IMR-90 (cell line): ENCODE measurements around the gene BRCA1. TPM values are rescaled to one million over a fixed set of nuclear protein-coding genes. Genes with fewer than 3 reads are reported as not detected.

Experiments used
- ATAC-seq: fragments of 200-7000 bp; cut with Tn5 transposase; 2 replicates; pipeline ENCODE4 v1.9.1; 2020; ENCODE audit warnings: low read depth, mild to moderate bottlenecking, moderate library complexity
- BruUV-seq: library from RNA; stranded (reverse); fragments of 400-500 nt; replicated peaks from 2 replicates; lab custom pipeline; 2021; lab: Mats Ljungman, UMichigan
- CTCF ChIA-PET: fragments of 300-600 bp; formaldehyde crosslinking; extraction: SDS; loops from one replicate; lab custom pipeline; 2021; ENCODE audit warnings: antibody characterized with exemption; lab: Yijun Ruan, JAX
- POLR2A ChIA-PET: fragments of 300-600 bp; sonication (Branson Sonifier 250); formaldehyde crosslinking; loops from one replicate; lab custom pipeline; 2022; ENCODE audit warnings: antibody characterized with exemption; ENCODE audit not compliant: unreplicated experiment; lab: Charles Lee
- DNase-seq: peaks from one replicate; pipeline ENCODE4 v3.0.0; 2013
- H2AFZ ChIP-seq: replicated peaks from 2 replicates; pipeline ENCODE3; 2013; ENCODE audit warnings: low read length, mild to moderate bottlenecking; ENCODE audit not compliant: poor library complexity
- H2AK5ac ChIP-seq: 2 replicates; pipeline ENCODE4 v1.6.1; 2013; ENCODE audit warnings: low read depth, low read length, inconsistent platforms
- H2AK9ac ChIP-seq: replicated peaks from 2 replicates; pipeline ENCODE3; 2013; ENCODE audit warnings: mild to moderate bottlenecking, low read depth, low read length, moderate library complexity; ENCODE audit not compliant: poor library complexity
- H2BK120ac ChIP-seq: 2 replicates; pipeline ENCODE4 v1.6.1; 2013; ENCODE audit warnings: low read depth, low read length, inconsistent platforms
- H2BK15ac ChIP-seq: 3 replicates; pipeline ENCODE4 v1.6.1; 2013; ENCODE audit warnings: low read depth, low read length, inconsistent platforms
- H2BK20ac ChIP-seq: 2 replicates; pipeline ENCODE4 v1.6.1; 2013; ENCODE audit warnings: low read depth, mild to moderate bottlenecking, inconsistent platforms, low read length, moderate library complexity
- H2BK5ac ChIP-seq: 2 replicates; pipeline ENCODE4 v1.6.1; 2013; ENCODE audit warnings: mild to moderate bottlenecking, low read depth, low read length, inconsistent platforms; ENCODE audit not compliant: poor library complexity, severe bottlenecking
- H3K14ac ChIP-seq: replicated peaks from 2 replicates; pipeline ENCODE4 v1.6.1; 2013; ENCODE audit warnings: low read depth, low read length, inconsistent platforms
- H3K18ac ChIP-seq: 2 replicates; pipeline ENCODE4 v1.6.1; 2013; ENCODE audit warnings: low read depth, low read length, control low read depth
- H3K23ac ChIP-seq: 2 replicates; pipeline ENCODE4 v1.6.1; 2013; ENCODE audit warnings: low read depth, low read length, inconsistent platforms
- H3K27ac ChIP-seq: 2 replicates; pipeline ENCODE4 v1.5.1; 2013; ENCODE audit warnings: mild to moderate bottlenecking, control low read depth, low read length; ENCODE audit not compliant: insufficient read depth
- H3K27me3 ChIP-seq: 2 replicates; pipeline ENCODE4 v1.6.1; 2013; ENCODE audit warnings: low read length; ENCODE audit not compliant: control insufficient read depth, insufficient read depth
- H3K36me3 ChIP-seq: 2 replicates; pipeline ENCODE4 v1.6.1; 2013; ENCODE audit warnings: low read length, mixed read lengths; ENCODE audit not compliant: control insufficient read depth, insufficient read depth
- H3K4ac ChIP-seq: 2 replicates; pipeline ENCODE4 v1.6.1; 2013; ENCODE audit warnings: low read depth, low read length, inconsistent platforms
- H3K4me1 ChIP-seq: 2 replicates; pipeline ENCODE4 v1.6.1; 2013; ENCODE audit warnings: low read length, mixed read lengths; ENCODE audit not compliant: control insufficient read depth, insufficient read depth
- H3K4me2 ChIP-seq: 2 replicates; pipeline ENCODE4 v1.6.1; 2013; ENCODE audit warnings: low read depth, mild to moderate bottlenecking, control low read depth, low read length, moderate library complexity
- H3K4me3 ChIP-seq: 2 replicates; pipeline ENCODE4 v1.5.1; 2013; ENCODE audit warnings: low read depth, mild to moderate bottlenecking, control low read depth, low read length, moderate library complexity; ENCODE audit not compliant: insufficient read depth
- H3K56ac ChIP-seq: 2 replicates; pipeline ENCODE4 v1.6.1; 2013; ENCODE audit warnings: low read length, inconsistent platforms; ENCODE audit not compliant: insufficient read depth; ENCODE audit errors: extremely low read depth
- H3K79me1 ChIP-seq, 2 experiments: 2 replicates each; pipeline ENCODE4 v1.6.1; 2013; ENCODE audit warnings: low read length in 2 of 2, inconsistent platforms in 1 of 2, low read depth in 1 of 2
- H3K9ac ChIP-seq: 2 replicates; pipeline ENCODE4 v1.6.1; 2013; ENCODE audit warnings: low read depth, low read length, control low read depth
- H3K9me1 ChIP-seq: 2 replicates; pipeline ENCODE4 v1.6.1; 2013; ENCODE audit warnings: low read length, inconsistent platforms; ENCODE audit not compliant: insufficient read depth
- H3K9me3 ChIP-seq: 2 replicates; pipeline ENCODE4 v1.6.1; 2013; ENCODE audit warnings: low read length; ENCODE audit not compliant: control insufficient read depth, insufficient read depth
- H4K20me1 ChIP-seq: 2 replicates; pipeline ENCODE4 v1.6.1; 2013; ENCODE audit warnings: low read length, inconsistent platforms; ENCODE audit not compliant: insufficient read depth
- H4K5ac ChIP-seq: 2 replicates; pipeline ENCODE4 v1.6.1; 2013; ENCODE audit warnings: mild to moderate bottlenecking, low read depth, low read length, control low read depth
- H4K8ac ChIP-seq, 2 experiments: 2 replicates each; pipeline ENCODE4 v1.6.1; 2013; ENCODE audit warnings: low read depth in 2 of 2, low read length in 2 of 2, control low read depth in 1 of 2, inconsistent platforms in 1 of 2
- H4K91ac ChIP-seq: 2 replicates; pipeline ENCODE4 v1.6.1; 2013; ENCODE audit warnings: low read depth, low read length, inconsistent platforms; ENCODE audit not compliant: insufficient read depth
- BHLHE40 ChIP-seq: fragments of 150-350 bp; IDR thresholded peaks from 2 replicates; pipeline ENCODE4 v1.6.1; 2016; ENCODE audit warnings: mild to moderate bottlenecking, low read depth, low read length
- CHD1 ChIP-seq: IDR thresholded peaks from 2 replicates; pipeline ENCODE4 v1.6.1; 2012; ENCODE audit warnings: low read depth, low read length, improper control_type of control experiment
- FOS ChIP-seq: fragments of 150-350 bp; IDR thresholded peaks from 2 replicates; pipeline ENCODE4 v1.6.1; 2016; ENCODE audit warnings: low read depth, low read length
- MAFK ChIP-seq: IDR thresholded peaks from 2 replicates; pipeline ENCODE4 v1.6.1; 2012; ENCODE audit warnings: low read depth, low read length, improper control_type of control experiment
- MAZ ChIP-seq: IDR thresholded peaks from 2 replicates; pipeline ENCODE4 v1.6.1; 2012; ENCODE audit warnings: low read depth, mild to moderate bottlenecking, low read length, improper control_type of control experiment, moderate library complexity, borderline replicate concordance
- MXI1 ChIP-seq: IDR thresholded peaks from 2 replicates; pipeline ENCODE4 v1.6.1; 2012; ENCODE audit warnings: low read depth, mild to moderate bottlenecking, low read length, moderate library complexity, borderline replicate concordance
- POLR2A ChIP-seq: IDR thresholded peaks from 2 replicates; pipeline ENCODE4 v1.6.1; 2012; ENCODE audit warnings: mild to moderate bottlenecking, low read depth, low read length
- RCOR1 ChIP-seq: IDR thresholded peaks from 2 replicates; pipeline ENCODE4 v1.6.1; 2012; ENCODE audit warnings: mild to moderate bottlenecking, low read length, improper control_type of control experiment; ENCODE audit not compliant: insufficient replicate concordance
- WGBS, 2 experiments: methylation state at CpG; one replicate each; pipeline versions ENCODE4 v1.1.5 to v1.1.7; 2013; ENCODE audit warnings: missing lambda C conversion rate in 2 of 2; ENCODE audit not compliant: insufficient read length in 1 of 2; ENCODE audit errors: extremely low coverage in 2 of 2; 5-methylcytosine and 5-hydroxymethylcytosine counted together
- dilution Hi-C: fragments of 300-500 bp; cut with HindIII; formaldehyde crosslinking; loops from one replicate; pipeline ENCODE4 v1.14.3; 2018; ENCODE audit warnings: low sequenced_read_pairs; ENCODE audit not compliant: unreplicated experiment
- in situ Hi-C: fragments of 300-500 bp; cut with MboI; formaldehyde crosslinking; loops from 3 replicates; pipeline ENCODE4 v1.14.3; 2019; ENCODE audit warnings: low sequenced_read_pairs, inconsistent platforms, mixed read lengths
- intact Hi-C: fragments of 100-400 bp; cut with micrococcal nuclease; formaldehyde crosslinking; loops from 2 replicates; pipeline ENCODE4 v1.10.0; 2022
- polyA plus RNA-seq, 3 experiments: library from polyadenylated mRNA; depleted of rRNA; stranded (reverse); fragments of >200 nt; gene quantifications; 2 replicates each; pipeline ENCODE4 v1.2.3, GENCODE V29; 2012; ENCODE audit warnings: low replicate concordance in 1 of 3
- total RNA-seq: library from RNA; depleted of rRNA; stranded (reverse); fragments of >200 nt; gene quantifications from 2 replicates; pipeline ENCODE4 v1.2.3, GENCODE V29; 2012
- TF ChIP-seq, protein P1 (sequence below): fragments of 150-350 bp; IDR thresholded peaks from 2 replicates; pipeline ENCODE4 v1.6.1; 2017; ENCODE audit warnings: mild to moderate bottlenecking, antibody characterized with exemption, low read length, low read depth
- TF ChIP-seq, protein P2 (sequence below): fragments of 150-350 bp; IDR thresholded peaks from 2 replicates; pipeline ENCODE4 v1.6.1; 2016; ENCODE audit warnings: low read depth, mild to moderate bottlenecking, low read length, moderate library complexity, borderline replicate concordance

The BRCA1 gene
- total and polyA plus RNA-seq, 2 of the 4 experiments (the other 2 are of a cell fraction), result 8.3 to 17.7 TPM

DNA sequence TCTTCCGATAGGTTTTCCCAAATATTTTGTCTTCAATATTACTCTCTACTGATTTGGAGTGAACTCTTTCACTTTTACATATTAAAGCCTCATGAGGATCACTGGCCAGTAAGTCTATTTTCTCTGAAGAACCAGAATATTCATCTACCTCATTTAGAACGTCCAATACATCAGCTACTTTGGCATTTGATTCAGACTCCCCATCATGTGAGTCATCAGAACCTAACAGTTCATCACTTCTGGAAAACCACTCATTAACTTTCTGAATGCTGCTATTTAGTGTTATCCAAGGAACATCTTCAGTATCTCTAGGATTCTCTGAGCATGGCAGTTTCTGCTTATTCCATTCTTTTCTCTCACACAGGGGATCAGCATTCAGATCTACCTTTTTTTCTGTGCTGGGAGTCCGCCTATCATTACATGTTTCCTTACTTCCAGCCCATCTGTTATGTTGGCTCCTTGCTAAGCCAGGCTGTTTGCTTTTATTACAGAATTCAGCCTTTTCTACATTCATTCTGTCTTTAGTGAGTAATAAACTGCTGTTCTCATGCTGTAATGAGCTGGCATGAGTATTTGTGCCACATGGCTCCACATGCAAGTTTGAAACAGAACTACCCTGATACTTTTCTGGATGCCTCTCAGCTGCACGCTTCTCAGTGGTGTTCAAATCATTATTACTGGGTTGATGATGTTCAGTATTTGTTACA is 30.9 kb downstream of the BRCA1 start:
- Histone ChIP-seq H2BK20ac (no peak overlapping the region), H4K91ac (no peak overlapping the region), H3K36me3 (no peaks in the 10 kb centered on the region), H3K4me2 (peak overlapping the region; percentile 37; the same call in 1 of the 2 replicates), H2BK15ac (no peak overlapping the region), H4K5ac (no peak overlapping the region), H3K18ac (no peak overlapping the region), H4K8ac (no peak overlapping the region), H3K9me1 (0 out of 2 replicates have a peak, but pooled peaks cover 6% of the 10 kb centered on the region), H2AK9ac (no peak overlapping the region), H3K27me3 (no peaks in the 10 kb centered on the region), H4K20me1 (no peaks in the 10 kb centered on the region), H3K56ac (no peak overlapping the region), H2BK120ac (no peak overlapping the region), H3K9ac (no peak overlapping the region), H3K4me1 (no peaks in the 10 kb centered on the region), H3K9me3 (no peaks in the 10 kb centered on the region), H3K14ac (no peak overlapping the region), H2BK5ac (peak overlapping the region; percentile 23), H2AK5ac (no peak overlapping the region), H3K4me3 (no peak overlapping the region), H3K27ac (no peak overlapping the region), H3K4ac (no peak overlapping the region), H3K23ac (no peak overlapping the region), H2AFZ (no peak overlapping the region), H3K79me1 (no peaks in the 10 kb centered on the region)
- WGBS, 2 experiments, result 17% methylated on average over 1 of the region's 4 CpGs; no CpG with 5 or more reads in 1 of the 2 experiments
- no TSS peak for BruUV-seq
- CTCF ChIA-PET, result interaction anchor here (0.6 to 1.1 kb wide), 2 partner anchors 10 to 238 kb away, joined by 5 read pairs; no protein-coding TSS in a partner anchor
- TF ChIP-seq RCOR1 (no peak), POLR2A (no peak), FOS (peak; percentile 14; the same call in 1 of the 2 replicates), MXI1 (peak; percentile 72), CHD1 (no peak), MAZ (no peak), MAFK (no peak), BHLHE40 (no peak)
- TF ChIP-seq, protein P1, sequence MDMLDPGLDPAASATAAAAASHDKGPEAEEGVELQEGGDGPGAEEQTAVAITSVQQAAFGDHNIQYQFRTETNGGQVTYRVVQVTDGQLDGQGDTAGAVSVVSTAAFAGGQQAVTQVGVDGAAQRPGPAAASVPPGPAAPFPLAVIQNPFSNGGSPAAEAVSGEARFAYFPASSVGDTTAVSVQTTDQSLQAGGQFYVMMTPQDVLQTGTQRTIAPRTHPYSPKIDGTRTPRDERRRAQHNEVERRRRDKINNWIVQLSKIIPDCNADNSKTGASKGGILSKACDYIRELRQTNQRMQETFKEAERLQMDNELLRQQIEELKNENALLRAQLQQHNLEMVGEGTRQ, result no peak
- TF ChIP-seq, protein P2, sequence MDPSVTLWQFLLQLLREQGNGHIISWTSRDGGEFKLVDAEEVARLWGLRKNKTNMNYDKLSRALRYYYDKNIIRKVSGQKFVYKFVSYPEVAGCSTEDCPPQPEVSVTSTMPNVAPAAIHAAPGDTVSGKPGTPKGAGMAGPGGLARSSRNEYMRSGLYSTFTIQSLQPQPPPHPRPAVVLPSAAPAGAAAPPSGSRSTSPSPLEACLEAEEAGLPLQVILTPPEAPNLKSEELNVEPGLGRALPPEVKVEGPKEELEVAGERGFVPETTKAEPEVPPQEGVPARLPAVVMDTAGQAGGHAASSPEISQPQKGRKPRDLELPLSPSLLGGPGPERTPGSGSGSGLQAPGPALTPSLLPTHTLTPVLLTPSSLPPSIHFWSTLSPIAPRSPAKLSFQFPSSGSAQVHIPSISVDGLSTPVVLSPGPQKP, result no peak
- ATAC-seq (peak; percentile 62), DNase-seq (peak; percentile 68)
- intact Hi-C loops (no loop called here), in situ Hi-C loops (no loop called here), dilution Hi-C loops (no loop called here)
- POLR2A ChIA-PET, result no interaction called here
